Activated CD4-positive, alpha-beta memory T cell treated with anti-CD3 and anti-CD28 coated beads, Interleukin-2, amount 10 ng/mL, durations not matched to agents 7 days and 5 days (primary cell): ENCODE measurements around the gene EEFSEC. TPM values are rescaled to one million over a fixed set of nuclear protein-coding genes. Genes with fewer than 3 reads are reported as not detected.
A peak's percentile ranks its signal among the peaks of the same experiment; 100 is the strongest.

ENCODE experiments used
- CTCF ChIA-PET: fragments of 350-600 bp; sonication (Branson Sonifier 250); formaldehyde crosslinking; loops from one replicate; lab custom pipeline; 2021; ENCODE audit warnings: antibody characterized with exemption, inconsistent platforms; lab: Charles Lee
- POLR2A ChIA-PET: fragments of 350-600 bp; sonication (Branson Sonifier 250); formaldehyde crosslinking; loops from one replicate; lab custom pipeline; 2021; ENCODE audit warnings: antibody characterized with exemption; lab: Charles Lee
- DNase-seq: peaks from one replicate; pipeline ENCODE4 v3.0.0-alpha.2; 2020
- H3K27ac Mint-ChIP-seq: one replicate; pipeline ENCODE4 v1.8.0; 2021; ENCODE audit warnings: mild to moderate bottlenecking, mixed read lengths
- H3K27me3 Mint-ChIP-seq: one replicate; pipeline ENCODE4 v1.8.0; 2021; ENCODE audit warnings: mixed read lengths
- H3K36me3 Mint-ChIP-seq: one replicate; pipeline ENCODE4 v1.8.0; 2021; ENCODE audit warnings: low read depth, mixed read lengths
- H3K4me1 Mint-ChIP-seq: one replicate; pipeline ENCODE4 v1.8.0; 2021; ENCODE audit warnings: mixed read lengths
- H3K4me3 Mint-ChIP-seq: one replicate; pipeline ENCODE4 v1.8.0; 2021; ENCODE audit warnings: mild to moderate bottlenecking, mixed read lengths
- H3K9me3 Mint-ChIP-seq: one replicate; pipeline ENCODE4 v1.8.0; 2021; ENCODE audit warnings: mixed read lengths
- total RNA-seq, 2 experiments: library from RNA; stranded (reverse); gene quantifications; one replicate each; pipeline ENCODE4 v1.2.3, GENCODE V29; 2021

The EEFSEC gene
- total RNA-seq, 2 experiments from 2014 or later: 14.5 to 15.0 TPM

DNA sequence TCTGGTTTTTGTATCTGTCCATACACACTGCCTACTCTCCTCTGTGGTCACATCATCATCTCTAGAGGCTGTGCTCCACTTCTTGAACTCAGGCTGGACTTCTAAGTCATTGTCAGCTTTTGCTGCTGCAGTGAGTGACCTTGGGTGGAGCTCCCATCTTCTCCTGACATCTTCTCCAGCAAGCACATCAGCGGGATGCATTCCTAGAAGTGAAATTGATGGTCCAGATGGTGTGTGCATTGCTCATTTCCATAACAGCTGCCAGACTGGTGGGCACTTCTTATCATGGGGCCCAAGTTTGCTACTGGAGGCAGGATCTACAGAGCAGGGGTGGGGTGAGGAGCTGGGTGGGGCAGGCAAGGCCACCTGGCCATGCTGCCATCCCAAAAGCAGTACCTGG lies 203.5 kb downstream of the EEFSEC start:
- DNase-seq: no peak
- H3K4me3 Mint-ChIP-seq: no peak overlapping the region
- H3K27ac Mint-ChIP-seq: no peak overlapping the region
- H3K9me3 Mint-ChIP-seq: no peaks in the 10 kb centered on the region
- ChIA-PET CTCF (interaction anchor here (0.5 kb wide), 1 partner anchor 663 kb away, joined by 3 read pairs; no protein-coding TSS in a partner anchor), POLR2A (no interaction called here)
- no peaks in the 10 kb centered on the region for H3K4me1 Mint-ChIP-seq
- H3K27me3 Mint-ChIP-seq: no peaks in the 10 kb centered on the region
- H3K36me3 Mint-ChIP-seq: no peaks in the 10 kb centered on the region

DNA sequence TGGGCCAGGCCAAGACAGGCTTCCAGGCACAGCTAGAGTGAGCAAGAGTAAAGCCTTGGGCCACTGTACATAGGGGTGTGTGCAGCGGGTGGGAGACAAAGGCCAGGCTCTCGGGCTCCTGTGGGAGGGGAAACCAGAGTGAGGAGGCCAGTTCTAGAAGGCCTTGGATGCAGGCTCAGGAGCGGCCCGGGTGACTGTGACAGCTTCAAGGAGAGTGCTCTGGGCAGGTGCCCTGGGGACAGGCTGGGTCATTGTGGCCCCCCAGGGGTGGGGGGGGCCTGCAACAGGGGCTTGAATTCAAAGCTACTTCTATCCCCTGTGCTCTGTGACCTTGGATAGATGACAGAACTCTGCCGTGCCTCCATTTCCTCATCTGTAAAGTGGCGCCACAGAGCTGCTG lies 204.3 kb downstream of the EEFSEC start:
- no peaks in the 10 kb centered on the region for H3K9me3 Mint-ChIP-seq
- ChIA-PET CTCF (interaction anchor here (0.5 kb wide), 1 partner anchor 664 kb away, joined by 3 read pairs; no protein-coding TSS in a partner anchor), POLR2A (no interaction called here)
- no peaks in the 10 kb centered on the region for H3K4me1 Mint-ChIP-seq
- H3K36me3 Mint-ChIP-seq: no peaks in the 10 kb centered on the region
- no peaks in the 10 kb centered on the region for H3K27me3 Mint-ChIP-seq
- no peak overlapping the region for H3K4me3 Mint-ChIP-seq
- H3K27ac Mint-ChIP-seq: peak overlapping the region; percentile 44
- no peak for DNase-seq

DNA sequence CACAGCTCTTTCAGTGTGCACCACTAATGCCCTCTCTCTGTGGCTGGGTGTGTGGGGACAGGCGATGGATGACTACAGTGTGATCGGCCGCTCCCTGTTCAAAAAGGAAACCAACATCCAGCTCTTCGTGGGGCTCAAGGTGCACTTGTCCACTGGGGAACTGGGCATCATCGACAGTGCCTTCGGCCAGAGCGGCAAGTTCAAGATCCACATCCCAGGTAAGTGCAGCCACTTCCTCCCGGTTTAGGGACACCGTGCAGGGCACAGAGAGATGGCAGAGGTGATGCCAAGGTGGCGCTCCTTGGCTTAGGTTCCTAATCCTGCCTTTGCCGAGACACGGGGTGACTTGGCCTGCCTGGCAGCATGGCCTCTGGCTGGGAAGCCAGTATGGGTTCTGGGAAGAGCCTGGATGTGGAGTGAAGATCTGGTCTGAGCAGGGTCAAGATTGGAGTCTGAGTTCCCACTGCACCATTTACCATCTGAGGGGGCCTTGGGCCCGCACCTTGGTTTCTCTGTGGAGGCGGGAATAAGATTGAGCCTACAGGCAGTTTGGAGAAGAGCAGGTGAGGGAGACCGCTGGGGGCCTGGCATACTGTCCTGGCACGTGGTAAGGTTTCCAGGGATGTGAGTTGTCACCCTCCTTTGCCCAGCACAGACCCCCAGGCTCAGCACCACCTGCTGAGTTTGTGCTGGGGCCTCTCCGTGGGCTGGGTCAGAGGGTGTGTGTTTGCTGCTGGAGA lies 205.0 kb downstream of the EEFSEC start:
- Mint-ChIP-seq H3K9me3 (no peaks in the 10 kb centered on the region), H3K27me3 (no peaks in the 10 kb centered on the region)

DNA sequence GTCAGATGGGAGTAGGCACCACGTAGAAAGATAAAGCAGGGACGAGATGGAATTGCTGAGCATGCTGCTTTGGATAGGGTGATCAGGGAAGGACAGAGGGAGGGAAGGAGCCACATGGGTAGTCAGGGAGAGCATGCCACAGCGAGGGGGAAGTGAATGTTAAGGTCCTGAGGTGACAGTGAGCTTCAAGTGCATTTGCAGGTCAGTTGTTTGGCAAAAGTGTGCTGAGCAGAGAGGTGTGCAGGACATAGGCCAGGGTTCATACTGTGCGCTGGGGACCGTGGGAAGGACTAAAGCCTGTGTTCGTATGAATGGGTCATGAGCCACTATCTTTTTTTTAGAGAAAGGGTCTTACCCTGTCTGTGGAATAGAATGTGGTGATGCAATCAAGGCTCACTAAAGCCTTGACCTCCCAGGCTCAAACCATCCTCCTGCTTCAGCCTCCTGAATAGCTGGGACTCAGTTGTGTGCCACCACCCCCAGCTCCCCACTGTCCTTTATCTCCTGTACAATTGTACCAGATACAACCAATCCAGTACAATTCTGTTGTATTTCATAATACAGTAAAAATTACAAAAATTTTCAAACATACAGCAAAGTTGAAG lies 205.9 kb downstream of the EEFSEC start:
- no peak for DNase-seq
- ChIA-PET POLR2A (no interaction called here), CTCF (no interaction called here)
- Mint-ChIP-seq H3K27ac (no peak overlapping the region), H3K27me3 (no peaks in the 10 kb centered on the region), H3K36me3 (no peaks in the 10 kb centered on the region), H3K4me3 (no peak overlapping the region), H3K4me1 (no peaks in the 10 kb centered on the region), H3K9me3 (no peaks in the 10 kb centered on the region)

More for the DNA sequence above, 205.0 kb downstream of the EEFSEC start:
- Mint-ChIP-seq H3K36me3 (no peaks in the 10 kb centered on the region), H3K4me1 (no peaks in the 10 kb centered on the region), H3K27ac (no peak overlapping the region), H3K4me3 (no peak overlapping the region)
- POLR2A ChIA-PET: no interaction called here
- DNase-seq: no peak
- CTCF ChIA-PET: no interaction called here

DNA sequence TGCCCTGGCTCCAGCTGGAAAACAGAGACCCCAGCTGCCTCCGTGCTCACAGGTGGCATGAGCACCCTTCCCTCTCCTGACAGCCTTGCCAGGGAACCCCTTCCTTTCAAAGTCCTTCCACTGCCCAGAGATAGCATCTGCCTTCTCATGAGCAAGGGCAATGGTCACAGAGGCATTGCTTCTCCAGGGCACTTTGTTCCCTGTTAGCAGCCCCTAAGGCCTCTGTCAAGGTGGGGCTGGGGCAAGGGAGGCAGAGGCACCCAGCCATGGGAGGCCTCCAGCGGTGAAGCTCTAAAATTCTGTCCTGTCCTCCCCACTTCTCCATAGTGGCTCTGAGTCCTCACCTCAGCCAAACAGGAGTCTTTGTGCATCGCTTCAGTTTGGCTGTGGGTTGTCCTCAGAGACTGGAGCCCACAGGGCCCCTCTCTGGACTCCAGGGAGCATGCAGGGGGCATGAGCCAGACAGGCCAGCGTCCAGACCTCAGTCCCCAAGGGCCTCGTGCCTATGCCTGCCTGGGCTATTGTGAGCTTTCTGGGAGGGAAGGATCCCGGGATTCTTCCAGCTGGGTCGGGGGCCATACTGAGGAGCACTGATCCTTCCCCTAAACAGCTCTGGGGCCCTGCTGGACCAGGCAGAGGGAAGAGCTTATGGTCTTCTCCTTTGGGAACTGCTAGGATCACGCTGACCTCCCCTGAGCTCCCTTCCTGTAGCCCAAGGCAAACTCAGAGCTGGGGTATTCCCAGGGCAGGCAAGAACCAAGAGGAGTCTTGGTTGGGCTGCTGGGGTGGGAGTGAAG lies 206.8 kb downstream of the EEFSEC start:
- CTCF ChIA-PET: no interaction called here
- H3K36me3 Mint-ChIP-seq: no peaks in the 10 kb centered on the region
- H3K27ac Mint-ChIP-seq: no peak overlapping the region
- no peak for DNase-seq
- POLR2A ChIA-PET: no interaction called here
- no peaks in the 10 kb centered on the region for H3K27me3 Mint-ChIP-seq
- no peak overlapping the region for H3K4me3 Mint-ChIP-seq
- no peaks in the 10 kb centered on the region for H3K9me3 Mint-ChIP-seq
- H3K4me1 Mint-ChIP-seq: no peaks in the 10 kb centered on the region

DNA sequence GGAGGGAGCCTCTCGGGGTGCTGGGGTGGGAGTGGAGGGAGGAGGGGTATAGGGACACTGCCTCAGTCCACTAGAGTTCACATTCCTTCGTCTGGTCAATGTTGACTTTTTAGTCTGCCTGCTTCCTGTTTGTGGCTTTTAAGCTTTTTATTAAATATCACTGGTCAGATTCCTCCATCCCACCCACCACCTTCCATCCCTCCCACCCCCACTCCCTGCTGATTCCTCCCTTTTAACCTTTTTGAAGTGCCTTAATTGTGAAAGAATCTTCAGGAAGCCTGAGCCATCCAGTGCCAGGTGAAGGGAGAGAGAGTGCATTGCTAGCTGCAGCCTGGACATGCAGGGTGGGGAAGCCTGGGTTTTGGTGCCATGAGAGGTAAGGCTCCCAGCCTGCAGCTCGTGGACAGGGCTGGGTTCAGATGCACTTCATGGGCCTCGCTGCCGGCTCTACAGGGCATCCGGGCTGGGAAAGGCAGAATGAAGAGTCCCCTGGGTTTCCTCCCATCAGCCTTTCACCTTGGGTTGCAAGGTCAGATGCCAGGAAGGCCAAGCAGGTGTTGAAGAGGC lies 207.5 kb downstream of the EEFSEC start:
- Mint-ChIP-seq H3K4me3 (no peak overlapping the region), H3K4me1 (no peaks in the 10 kb centered on the region), H3K27ac (no peak overlapping the region), H3K36me3 (no peaks in the 10 kb centered on the region), H3K27me3 (no peaks in the 10 kb centered on the region), H3K9me3 (no peaks in the 10 kb centered on the region)
- ChIA-PET CTCF (no interaction called here), POLR2A (no interaction called here)
- DNase-seq: no peak

DNA sequence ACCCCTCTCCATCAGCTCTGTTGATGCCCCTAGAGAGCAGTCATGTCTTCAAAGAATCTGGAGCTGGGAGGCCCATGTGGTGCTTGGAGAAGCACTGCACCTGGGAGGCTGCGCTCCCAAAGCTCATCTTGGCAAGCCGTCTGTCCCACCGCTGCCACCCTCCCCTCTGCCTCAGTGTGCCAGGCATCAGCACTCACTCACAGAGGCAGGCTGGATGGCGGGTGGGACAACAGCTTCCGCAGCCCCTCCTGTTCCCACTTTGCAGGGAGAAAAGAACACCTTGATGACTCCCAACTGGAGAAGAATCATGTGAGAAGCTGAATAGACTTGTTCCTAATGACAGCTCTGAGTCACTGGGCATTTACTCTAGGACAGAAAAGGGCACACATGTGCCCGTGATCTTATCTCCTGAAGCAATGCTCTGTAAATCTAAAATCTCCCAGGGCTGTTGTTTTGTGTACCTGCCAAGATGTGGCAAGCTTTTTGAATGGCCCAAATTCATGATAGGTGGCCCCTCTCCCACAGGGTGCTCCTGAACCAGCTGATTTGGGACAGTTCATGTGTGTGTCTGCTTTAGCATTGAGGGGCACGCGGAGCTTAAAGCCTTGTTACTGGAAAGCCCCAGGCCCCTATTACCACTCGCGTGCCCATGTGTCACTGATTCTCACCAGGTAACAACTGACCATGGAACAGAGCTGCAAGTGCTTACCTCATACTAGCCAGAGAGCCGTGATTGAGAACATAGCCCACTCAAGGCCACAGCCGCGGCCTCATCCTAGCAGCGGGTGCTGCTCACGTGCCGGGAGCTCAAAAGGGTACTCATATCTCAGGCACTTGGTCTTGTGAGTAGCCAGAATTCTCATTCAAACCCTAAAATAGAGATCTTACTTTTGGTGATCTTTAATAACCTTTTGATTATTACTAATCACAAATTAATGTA lies 209.0 kb downstream of the EEFSEC start:
- Mint-ChIP-seq H3K27ac (no peak overlapping the region), H3K4me3 (no peak overlapping the region), H3K9me3 (no peaks in the 10 kb centered on the region), H3K27me3 (no peaks in the 10 kb centered on the region), H3K4me1 (peaks cover 3% of the 10 kb centered on the region), H3K36me3 (no peaks in the 10 kb centered on the region)
- ChIA-PET CTCF (no interaction called here), POLR2A (no interaction called here)
- DNase-seq: no peak

DNA sequence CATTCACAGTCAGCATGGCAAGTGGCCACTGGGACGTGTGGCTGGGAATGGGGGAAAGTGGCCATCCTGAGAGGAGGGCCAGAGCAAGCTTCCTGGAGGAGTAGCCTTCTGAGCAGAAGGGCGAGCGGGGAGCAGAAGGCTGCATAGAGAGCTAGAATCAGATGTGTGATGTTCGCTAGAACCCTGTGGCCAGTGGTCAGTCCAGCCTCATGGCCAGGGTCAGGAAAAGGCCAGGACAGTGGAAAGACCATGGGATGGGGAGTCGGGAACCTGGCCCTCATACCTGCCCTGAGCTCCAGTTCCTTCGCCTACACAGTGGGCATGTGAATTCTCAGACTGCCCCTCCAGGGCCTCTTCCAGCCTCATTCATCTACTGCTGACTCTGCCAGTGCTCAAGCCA lies 211.0 kb downstream of the EEFSEC start:
- H3K9me3 Mint-ChIP-seq: no peaks in the 10 kb centered on the region
- ChIA-PET POLR2A (no interaction called here), CTCF (no interaction called here)
- H3K27me3 Mint-ChIP-seq: no peaks in the 10 kb centered on the region
- DNase-seq: no peak
- peaks cover 3% of the 10 kb centered on the region for H3K4me1 Mint-ChIP-seq
- no peaks in the 10 kb centered on the region for H3K36me3 Mint-ChIP-seq
- no peak overlapping the region for H3K4me3 Mint-ChIP-seq
- H3K27ac Mint-ChIP-seq: no peak overlapping the region

DNA sequence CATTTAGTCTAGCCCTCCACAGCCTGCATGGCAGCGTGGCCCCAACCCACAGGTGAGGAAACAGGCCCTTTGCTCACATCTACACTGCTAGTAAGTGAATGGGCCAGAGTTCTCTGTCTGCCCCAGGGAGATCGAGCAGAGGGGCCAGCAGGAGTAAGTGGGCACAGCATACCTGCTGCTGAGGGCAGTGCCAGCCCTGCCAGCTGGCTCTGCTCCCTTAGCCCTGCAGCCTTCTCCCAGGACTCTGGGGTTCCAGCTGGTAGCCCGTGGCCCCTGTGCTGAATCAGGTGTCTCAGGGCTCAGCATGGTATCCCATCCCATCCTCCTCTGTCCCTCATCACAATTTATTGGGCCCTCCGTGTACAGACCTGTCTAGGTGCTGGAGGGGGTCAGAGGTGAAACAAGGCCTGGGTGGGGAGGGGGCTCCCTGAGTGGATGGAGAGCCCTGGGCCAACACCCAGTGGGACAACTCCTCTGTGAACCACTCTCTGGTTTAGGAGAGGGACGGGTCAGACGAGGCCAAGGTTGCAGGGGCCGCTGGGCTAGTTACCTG lies 211.6 kb downstream of the EEFSEC start:
- Mint-ChIP-seq H3K9me3 (no peaks in the 10 kb centered on the region), H3K4me1 (peaks cover 3% of the 10 kb centered on the region)
- CTCF ChIA-PET: no interaction called here

DNA sequence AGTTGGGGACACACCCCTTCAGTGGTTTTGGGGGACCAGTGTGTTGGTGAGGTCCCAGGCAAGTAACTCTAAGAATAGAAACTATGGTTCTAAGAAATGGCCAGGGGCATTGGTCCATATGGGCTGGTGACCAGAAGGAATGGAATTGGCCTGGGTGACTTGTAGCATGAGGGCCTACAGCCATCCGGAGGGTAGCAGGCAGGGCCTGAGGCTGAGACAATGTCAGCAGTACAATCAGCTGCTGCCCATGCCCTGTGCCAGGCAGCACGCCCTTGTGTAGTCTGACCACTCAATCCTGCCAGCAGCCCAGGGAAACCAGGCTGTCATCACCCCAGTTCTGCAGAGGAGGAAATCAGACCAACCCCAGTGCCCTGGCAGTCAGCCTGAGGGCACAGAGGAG lies 212.9 kb downstream of the EEFSEC start:
- H3K36me3 Mint-ChIP-seq: no peaks in the 10 kb centered on the region
- H3K4me1 Mint-ChIP-seq: peaks cover 3% of the 10 kb centered on the region
- H3K27me3 Mint-ChIP-seq: no peaks in the 10 kb centered on the region
- ChIA-PET CTCF (no interaction called here), POLR2A (no interaction called here)
- no peak for DNase-seq
- no peak overlapping the region for H3K4me3 Mint-ChIP-seq
- H3K9me3 Mint-ChIP-seq: no peaks in the 10 kb centered on the region
- peak overlapping the region; percentile 47 for H3K27ac Mint-ChIP-seq

More for the DNA sequence above, 211.6 kb downstream of the EEFSEC start:
- POLR2A ChIA-PET: no interaction called here
- no peak for DNase-seq
- Mint-ChIP-seq H3K36me3 (no peaks in the 10 kb centered on the region), H3K4me3 (no peak overlapping the region), H3K27ac (no peak overlapping the region), H3K27me3 (no peaks in the 10 kb centered on the region)

DNA sequence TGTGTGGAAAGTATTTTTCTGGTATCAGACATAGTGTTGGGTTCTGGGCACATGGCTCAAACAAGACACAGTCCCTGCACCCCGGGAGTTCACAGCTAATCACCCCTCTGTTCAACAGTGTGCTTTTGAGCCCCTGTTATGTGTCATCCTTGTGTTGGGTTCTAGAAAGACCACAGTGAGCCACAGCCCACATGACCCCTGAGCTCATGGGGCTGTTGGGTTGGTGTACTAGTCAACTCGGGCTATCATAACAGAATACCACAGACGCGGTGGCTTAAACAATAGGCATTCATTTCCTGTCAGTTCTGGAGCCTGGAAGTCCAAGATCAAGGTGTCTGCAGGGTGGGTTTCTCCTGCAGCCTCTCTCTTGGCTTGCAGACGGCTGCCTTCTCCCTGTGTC lies 213.4 kb downstream of the EEFSEC start:
- DNase-seq: no peak
- Mint-ChIP-seq H3K9me3 (no peaks in the 10 kb centered on the region), H3K27me3 (no peaks in the 10 kb centered on the region), H3K36me3 (no peaks in the 10 kb centered on the region), H3K4me3 (no peak overlapping the region), H3K27ac (no peak overlapping the region), H3K4me1 (peaks cover 3% of the 10 kb centered on the region)
- ChIA-PET CTCF (no interaction called here), POLR2A (no interaction called here)

DNA sequence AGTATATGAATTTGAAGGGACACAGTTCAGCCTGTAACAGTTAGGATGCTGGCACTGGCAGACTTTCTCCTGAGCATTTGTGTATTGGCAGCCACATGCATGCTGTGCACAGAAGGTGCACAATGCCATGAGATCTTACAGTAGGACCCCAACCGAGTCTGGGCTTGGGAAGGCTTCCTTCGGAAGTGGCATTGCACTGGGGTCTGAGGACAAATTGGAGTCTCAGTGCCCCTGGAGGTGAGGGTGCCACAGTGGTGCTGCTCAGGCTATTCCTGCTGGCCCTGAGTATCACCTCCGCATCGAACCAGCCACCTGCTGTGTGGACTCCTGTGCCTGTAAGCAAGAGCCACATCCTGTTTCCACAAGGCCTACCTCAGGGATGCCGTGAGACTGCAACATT lies 213.9 kb downstream of the EEFSEC start:
- peaks cover 3% of the 10 kb centered on the region for H3K4me1 Mint-ChIP-seq
- CTCF ChIA-PET: no interaction called here
- H3K27ac Mint-ChIP-seq: no peak overlapping the region
- no peaks in the 10 kb centered on the region for H3K27me3 Mint-ChIP-seq
- no peak overlapping the region for H3K4me3 Mint-ChIP-seq
- POLR2A ChIA-PET: no interaction called here
- H3K9me3 Mint-ChIP-seq: no peaks in the 10 kb centered on the region
- no peak for DNase-seq
- no peaks in the 10 kb centered on the region for H3K36me3 Mint-ChIP-seq
